ENCODE results near the gene RUNX1.

The RUNX1 gene

DNA sequence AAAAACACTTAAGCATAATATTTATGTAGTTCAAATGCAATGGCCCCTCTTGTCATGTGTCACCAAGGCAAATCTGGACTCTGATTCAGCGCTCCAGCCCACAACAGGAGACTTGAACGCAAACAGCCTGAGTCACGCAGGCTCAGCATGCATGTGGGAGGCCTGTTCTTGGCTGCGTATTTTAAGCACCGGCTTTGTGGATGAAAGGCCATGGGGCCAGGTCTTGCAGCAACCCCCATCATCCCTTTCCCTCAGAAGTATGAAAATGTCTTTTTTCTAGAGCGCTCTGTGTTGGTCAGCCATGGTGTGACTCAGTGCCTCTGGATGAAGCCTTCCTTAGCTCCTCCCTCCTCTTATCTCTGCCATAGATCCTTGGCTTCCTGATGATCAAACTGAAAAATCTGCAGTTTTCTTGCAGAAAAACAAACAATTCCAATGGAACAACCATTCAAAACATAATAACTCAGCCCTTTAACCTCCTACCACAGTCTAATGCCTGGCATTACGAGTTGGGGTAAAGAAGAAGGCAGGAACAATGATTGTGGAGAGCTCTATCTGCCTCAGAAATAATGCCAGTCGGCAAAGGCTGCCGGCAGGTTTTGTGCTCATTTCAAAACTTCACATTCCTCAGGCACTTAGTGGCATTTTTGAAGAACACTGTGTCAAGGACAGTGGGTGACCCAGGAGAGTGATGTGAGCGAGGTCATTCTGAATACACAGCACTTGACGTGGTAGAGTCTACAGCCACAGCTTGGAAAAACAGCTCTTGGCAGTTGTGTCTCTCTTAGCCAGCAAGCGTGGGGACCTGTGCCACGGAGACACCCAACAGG is 212.8 kb downstream of the RUNX1 start:
- TF ChIP-seq, protein P1, sequence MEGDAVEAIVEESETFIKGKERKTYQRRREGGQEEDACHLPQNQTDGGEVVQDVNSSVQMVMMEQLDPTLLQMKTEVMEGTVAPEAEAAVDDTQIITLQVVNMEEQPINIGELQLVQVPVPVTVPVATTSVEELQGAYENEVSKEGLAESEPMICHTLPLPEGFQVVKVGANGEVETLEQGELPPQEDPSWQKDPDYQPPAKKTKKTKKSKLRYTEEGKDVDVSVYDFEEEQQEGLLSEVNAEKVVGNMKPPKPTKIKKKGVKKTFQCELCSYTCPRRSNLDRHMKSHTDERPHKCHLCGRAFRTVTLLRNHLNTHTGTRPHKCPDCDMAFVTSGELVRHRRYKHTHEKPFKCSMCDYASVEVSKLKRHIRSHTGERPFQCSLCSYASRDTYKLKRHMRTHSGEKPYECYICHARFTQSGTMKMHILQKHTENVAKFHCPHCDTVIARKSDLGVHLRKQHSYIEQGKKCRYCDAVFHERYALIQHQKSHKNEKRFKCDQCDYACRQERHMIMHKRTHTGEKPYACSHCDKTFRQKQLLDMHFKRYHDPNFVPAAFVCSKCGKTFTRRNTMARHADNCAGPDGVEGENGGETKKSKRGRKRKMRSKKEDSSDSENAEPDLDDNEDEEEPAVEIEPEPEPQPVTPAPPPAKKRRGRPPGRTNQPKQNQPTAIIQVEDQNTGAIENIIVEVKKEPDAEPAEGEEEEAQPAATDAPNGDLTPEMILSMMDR (IDR thresholded peaks at IDR 0.05): no peak
- Histone ChIP-seq H3K27ac (peak overlapping the region; percentile 58 to 77), H3K4me3 (no peak overlapping the region)
- peak; percentile 91 for DNase-seq (ENCODE audit: low spot score)

DNA sequence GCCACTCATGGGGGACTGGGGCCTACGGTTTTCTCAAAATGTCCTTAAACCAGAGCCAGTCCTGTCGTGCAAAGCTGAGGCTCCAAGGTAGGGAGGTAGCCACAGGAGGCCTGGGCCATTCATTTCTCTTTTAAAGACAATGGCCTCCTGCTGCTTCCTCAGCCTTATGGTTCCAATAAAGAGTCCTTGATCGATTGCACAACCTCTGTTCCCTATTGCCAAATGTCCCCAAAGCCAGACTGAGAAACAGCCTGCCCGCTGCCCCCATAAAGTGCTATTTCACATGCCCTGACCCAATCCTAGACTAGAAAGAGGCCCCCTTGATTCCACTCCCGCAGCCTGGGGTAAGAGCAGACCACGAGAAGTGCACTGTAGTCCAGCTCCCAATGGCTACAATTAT is 213.6 kb downstream of the RUNX1 start:
- DNase-seq (ENCODE audit: low spot score): no peak
- TF ChIP-seq, protein P1 (IDR thresholded peaks at IDR 0.05): no peak
- H3K27ac ChIP-seq: peak overlapping the region; percentile 58 to 77

DNA sequence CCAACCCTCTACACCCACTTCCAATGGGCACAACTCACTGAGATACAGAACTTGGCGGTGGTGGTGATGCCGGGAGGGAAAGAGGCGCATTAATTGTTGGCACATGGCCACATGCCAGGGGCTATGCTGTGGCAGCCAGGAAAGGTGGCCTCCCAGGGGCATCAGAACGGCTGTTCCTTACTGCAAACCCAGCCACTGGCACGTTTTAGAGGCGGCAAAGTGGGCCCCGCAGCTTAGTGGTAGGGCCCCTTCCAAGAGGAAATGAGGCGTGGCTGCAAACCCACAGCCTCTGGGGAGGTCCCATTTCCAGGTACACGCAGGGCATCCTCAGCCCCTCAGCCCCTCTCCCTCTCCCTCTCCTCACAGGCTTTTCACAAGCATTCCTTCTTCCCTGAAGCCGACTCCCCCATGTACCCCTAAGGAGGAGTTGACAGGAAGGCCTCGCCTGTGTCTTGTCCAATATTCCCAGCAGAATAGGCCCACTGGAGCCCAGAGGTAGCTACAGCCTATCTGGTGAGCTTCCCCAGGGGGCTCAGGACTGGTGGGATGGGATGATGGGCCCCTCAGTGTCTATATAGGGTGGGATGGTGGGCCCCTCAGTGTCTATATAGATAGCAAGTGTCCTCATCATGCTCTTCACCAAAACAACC is 214.1 kb downstream of the RUNX1 start:
- DNase-seq (ENCODE audit: low spot score): no peak
- no peak overlapping the region for H3K4me3 ChIP-seq
- H3K27ac ChIP-seq: peak overlapping the region; percentile 58 to 77
- TF ChIP-seq, protein P1 (IDR thresholded peaks at IDR 0.05): no peak

More for the DNA sequence above, 213.6 kb downstream of the RUNX1 start:
- H3K4me3 ChIP-seq: no peak overlapping the region

DNA sequence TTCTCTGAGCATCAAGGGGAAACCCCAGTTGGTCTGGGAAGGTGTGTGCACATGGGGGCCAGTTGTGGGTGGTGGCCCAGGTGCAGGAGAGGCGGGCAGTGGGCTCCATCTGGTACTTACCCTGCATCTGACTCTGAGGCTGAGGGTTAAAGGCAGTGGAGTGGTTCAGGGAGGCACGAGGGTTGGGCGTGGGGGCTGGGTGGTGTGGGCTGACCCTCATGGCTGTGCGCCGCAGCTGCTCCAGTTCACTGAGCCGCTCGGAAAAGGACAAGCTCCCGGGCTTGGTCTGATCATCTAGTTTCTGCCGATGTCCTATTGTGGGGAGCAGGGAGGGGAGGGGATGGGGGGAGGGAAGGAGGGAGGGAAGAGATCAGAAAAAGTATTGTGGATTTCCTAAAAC is 214.8 kb downstream of the RUNX1 start:
- TF ChIP-seq, protein P1 (IDR thresholded peaks at IDR 0.05): no peak
- Histone ChIP-seq H3K27ac (peak overlapping the region in 1 of 2 donors; percentile 77), H3K4me3 (no peak overlapping the region)
- DNase-seq (ENCODE audit: low spot score): no peak

DNA sequence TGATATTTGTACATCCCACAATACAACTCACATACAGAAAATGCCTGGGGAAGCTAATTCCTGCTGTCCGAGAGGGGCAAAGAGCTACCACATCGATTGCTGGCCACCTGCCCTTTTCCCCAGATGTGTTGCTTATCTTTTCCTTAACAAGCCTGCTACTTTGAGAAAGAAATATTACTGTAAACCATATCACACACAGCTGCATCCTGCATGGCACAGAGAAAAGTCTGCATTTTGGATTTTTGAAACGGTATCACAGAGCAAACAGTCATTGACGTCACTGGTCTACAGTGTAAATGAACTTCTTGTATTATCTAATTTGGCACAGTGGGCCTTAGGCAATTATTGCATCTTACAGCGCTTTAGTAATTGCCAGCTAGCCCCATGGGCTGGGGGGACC is 215.6 kb downstream of the RUNX1 start:
- TF ChIP-seq, protein P1 (IDR thresholded peaks at IDR 0.05): no peak

DNA sequence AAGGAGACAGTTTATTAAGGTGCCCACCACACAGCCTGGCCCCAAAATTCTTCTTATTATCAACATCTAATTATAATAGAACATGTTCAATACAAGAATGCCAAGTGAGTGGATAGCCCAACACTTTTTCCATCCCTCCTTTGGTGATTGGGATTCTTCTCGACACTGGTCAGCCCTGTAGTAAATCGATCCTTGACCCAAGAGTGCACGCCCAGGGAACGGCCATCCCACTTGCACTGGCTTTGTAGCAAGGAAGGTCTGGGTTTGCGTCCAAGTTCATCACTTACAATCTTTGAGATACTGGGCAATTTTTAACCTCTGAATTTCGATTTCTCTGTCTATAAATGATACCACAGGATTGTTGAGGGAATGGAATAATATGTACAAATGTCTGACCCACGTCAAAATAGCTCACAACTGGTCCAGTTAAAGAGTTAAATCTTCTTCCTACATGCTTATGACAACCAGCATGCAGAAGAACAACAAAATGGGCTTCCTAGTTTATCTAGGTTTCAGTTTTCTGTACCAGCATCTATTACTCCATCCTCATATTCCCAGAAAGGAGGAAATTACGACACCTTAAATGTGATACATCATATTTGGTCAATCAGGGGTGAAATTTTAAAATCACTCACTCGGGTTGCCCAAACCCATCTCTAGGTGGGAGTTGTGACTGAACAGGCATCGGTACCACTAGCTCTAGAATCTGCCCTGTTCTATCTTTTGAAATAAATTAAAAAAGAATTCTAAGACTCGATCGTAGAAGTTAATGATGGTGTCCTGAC is 218.5 kb downstream of the RUNX1 start:
- DNase-seq (ENCODE audit: low spot score): no peak
- no peak overlapping the region for H3K27ac ChIP-seq
- H3K4me3 ChIP-seq: no peak overlapping the region
- TF ChIP-seq, protein P1 (IDR thresholded peaks at IDR 0.05): no peak

More for the DNA sequence above, 215.6 kb downstream of the RUNX1 start:
- Histone ChIP-seq H3K27ac (no peak overlapping the region), H3K4me3 (no peak overlapping the region)
- DNase-seq (ENCODE audit: low spot score): no peak
